Measurements from ENCODE around the gene CAVIN4.

Gene CAVIN4

GRCh38 chr9:100573655-100574260, 4.1 kb upstream of the CAVIN4 start:
- no peak for DNase-seq (ENCODE audit: insufficient read length, low spot score)
- FAIRE-seq = no peak
- no peak for TF ChIP-seq PAX5 (IDR thresholded peaks at IDR 0.05; ENCODE audit: insufficient read depth, low read length, severe bottlenecking)

- no peak for TF ChIP-seq POU2F2 (IDR thresholded peaks at IDR 0.05; ENCODE audit: low read depth, low read length)
- no peak for TF ChIP-seq POLR2AphosphoS5 (IDR thresholded peaks at IDR 0.05; ENCODE audit: low read depth, low read length)
- no peak for TF ChIP-seq SPI1 (IDR thresholded peaks at IDR 0.05; ENCODE audit: low read depth, low read length)
- no peak for TF ChIP-seq POLR2A (IDR thresholded peaks at IDR 0.05; ENCODE audit: low read depth, low read length)
- no peak for TF ChIP-seq PAX5 (IDR thresholded peaks at IDR 0.05; ENCODE audit: insufficient read depth, low read length, severe bottlenecking)
- no peak for TF ChIP-seq TAF1 (IDR thresholded peaks at IDR 0.05; ENCODE audit: low read depth, low read length)
- FAIRE-seq (no peak), DNase-seq (ENCODE audit: insufficient read length, low spot score) (no peak)
Measured at GRCh38 chr9:100575006-100575405, 2.9 kb upstream of the CAVIN4 start.

- DNase-seq (ENCODE audit: insufficient read length, low spot score) (no peak), FAIRE-seq (no peak)
- TF ChIP-seq PAX5 (IDR thresholded peaks at IDR 0.05; ENCODE audit: insufficient read depth, low read length, severe bottlenecking) (no peak), POLR2A (IDR thresholded peaks at IDR 0.05; ENCODE audit: low read depth, low read length) (no peak), TAF1 (IDR thresholded peaks at IDR 0.05; ENCODE audit: low read depth, low read length) (no peak), POU2F2 (IDR thresholded peaks at IDR 0.05; ENCODE audit: low read depth, low read length) (no peak), POLR2AphosphoS5 (IDR thresholded peaks at IDR 0.05; ENCODE audit: low read depth, low read length) (no peak), SPI1 (IDR thresholded peaks at IDR 0.05; ENCODE audit: low read depth, low read length) (no peak)
Measured at GRCh38 chr9:100575765-100576386, 2.0 kb upstream of the CAVIN4 start.

GRCh38 chr9:100578610-100579009, 731 bp downstream of the CAVIN4 start:
- no peak for TF ChIP-seq POLR2AphosphoS5 (IDR thresholded peaks at IDR 0.05; ENCODE audit: low read depth, low read length)
- TF ChIP-seq PAX5 (IDR thresholded peaks at IDR 0.05; ENCODE audit: insufficient read depth, low read length, severe bottlenecking) = no peak
- no peak for TF ChIP-seq TAF1 (IDR thresholded peaks at IDR 0.05; ENCODE audit: low read depth, low read length)
- no peak for TF ChIP-seq POU2F2 (IDR thresholded peaks at IDR 0.05; ENCODE audit: low read depth, low read length)
- TF ChIP-seq POLR2A (IDR thresholded peaks at IDR 0.05; ENCODE audit: low read depth, low read length) = no peak
- no peak for TF ChIP-seq SPI1 (IDR thresholded peaks at IDR 0.05; ENCODE audit: low read depth, low read length)
- DNase-seq (ENCODE audit: insufficient read length, low spot score) (no peak), FAIRE-seq (no peak)

- FAIRE-seq (no peak), DNase-seq (ENCODE audit: insufficient read length, low spot score) (no peak)
- TF ChIP-seq POLR2AphosphoS5 (IDR thresholded peaks at IDR 0.05; ENCODE audit: low read depth, low read length) (no peak), POU2F2 (IDR thresholded peaks at IDR 0.05; ENCODE audit: low read depth, low read length) (no peak), TAF1 (IDR thresholded peaks at IDR 0.05; ENCODE audit: low read depth, low read length) (no peak), SPI1 (IDR thresholded peaks at IDR 0.05; ENCODE audit: low read depth, low read length) (no peak), PAX5 (IDR thresholded peaks at IDR 0.05; ENCODE audit: insufficient read depth, low read length, severe bottlenecking) (no peak), POLR2A (IDR thresholded peaks at IDR 0.05; ENCODE audit: low read depth, low read length) (no peak)
Measured at GRCh38 chr9:100579665-100580064, 1.8 kb downstream of the CAVIN4 start.

- no peak for TF ChIP-seq TAF1 (IDR thresholded peaks at IDR 0.05; ENCODE audit: low read depth, low read length)
- no peak for TF ChIP-seq POLR2AphosphoS5 (IDR thresholded peaks at IDR 0.05; ENCODE audit: low read depth, low read length)
- no peak for TF ChIP-seq SPI1 (IDR thresholded peaks at IDR 0.05; ENCODE audit: low read depth, low read length)
- no peak for TF ChIP-seq PAX5 (IDR thresholded peaks at IDR 0.05; ENCODE audit: insufficient read depth, low read length, severe bottlenecking)
- TF ChIP-seq POU2F2 (IDR thresholded peaks at IDR 0.05; ENCODE audit: low read depth, low read length) = no peak
- TF ChIP-seq POLR2A (IDR thresholded peaks at IDR 0.05; ENCODE audit: low read depth, low read length) = no peak
- DNase-seq (ENCODE audit: insufficient read length, low spot score) = no peak
- FAIRE-seq = no peak
Measured at GRCh38 chr9:100580257-100580656, 2.4 kb downstream of the CAVIN4 start.

GRCh38 chr9:100581081-100581480, 3.2 kb downstream of the CAVIN4 start:
- FAIRE-seq = no peak
- no peak for DNase-seq (ENCODE audit: insufficient read length, low spot score)
- no peak for TF ChIP-seq POU2F2 (IDR thresholded peaks at IDR 0.05; ENCODE audit: low read depth, low read length)
- no peak for TF ChIP-seq TAF1 (IDR thresholded peaks at IDR 0.05; ENCODE audit: low read depth, low read length)
- no peak for TF ChIP-seq SPI1 (IDR thresholded peaks at IDR 0.05; ENCODE audit: low read depth, low read length)

- TF ChIP-seq POLR2AphosphoS5 (IDR thresholded peaks at IDR 0.05; ENCODE audit: low read depth, low read length) (no peak), POU2F2 (IDR thresholded peaks at IDR 0.05; ENCODE audit: low read depth, low read length) (no peak), TAF1 (IDR thresholded peaks at IDR 0.05; ENCODE audit: low read depth, low read length) (no peak), SPI1 (IDR thresholded peaks at IDR 0.05; ENCODE audit: low read depth, low read length) (no peak), POLR2A (IDR thresholded peaks at IDR 0.05; ENCODE audit: low read depth, low read length) (no peak), PAX5 (IDR thresholded peaks at IDR 0.05; ENCODE audit: insufficient read depth, low read length, severe bottlenecking) (no peak)
- DNase-seq (ENCODE audit: insufficient read length, low spot score) = no peak
- no peak for FAIRE-seq
Measured at GRCh38 chr9:100581661-100582060, 3.8 kb downstream of the CAVIN4 start.

- TF ChIP-seq POLR2A (IDR thresholded peaks at IDR 0.05; ENCODE audit: low read depth, low read length) (no peak), PAX5 (IDR thresholded peaks at IDR 0.05; ENCODE audit: insufficient read depth, low read length, severe bottlenecking) (no peak), POU2F2 (IDR thresholded peaks at IDR 0.05; ENCODE audit: low read depth, low read length) (no peak), SPI1 (IDR thresholded peaks at IDR 0.05; ENCODE audit: low read depth, low read length) (no peak)
- FAIRE-seq = no peak
- no peak for DNase-seq (ENCODE audit: insufficient read length, low spot score)
Measured at GRCh38 chr9:100583014-100583802, 5.3 kb downstream of the CAVIN4 start.

All from GM12891 (cell line).